ENCODE data around the gene GFRA4. TPM values are rescaled to one million over a fixed set of nuclear protein-coding genes. Genes with fewer than 3 reads are reported as not detected.

The GFRA4 gene
- total RNA-seq, 1 donor, result not detected

DNA sequence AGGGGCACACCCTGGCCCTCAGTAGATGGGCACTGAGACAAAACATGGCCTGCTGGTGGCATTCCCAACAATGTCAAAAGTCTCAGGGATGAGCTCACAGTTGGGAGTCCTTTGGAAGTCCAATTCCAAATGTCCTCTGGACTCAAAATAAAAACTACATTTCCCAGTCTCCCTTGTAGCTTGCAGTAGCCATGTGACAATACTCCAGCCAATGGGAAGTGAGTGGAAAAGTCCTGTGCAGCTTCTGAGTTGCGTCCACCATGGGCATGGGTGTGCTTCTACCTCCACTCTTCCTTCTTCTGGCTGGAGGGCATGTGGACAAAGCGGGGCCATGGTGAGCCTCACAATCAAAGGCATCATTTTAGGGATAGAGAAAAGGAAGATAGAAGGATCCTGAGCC lies 24.5 kb upstream of the GFRA4 start:
- TF ChIP-seq, protein P1, sequence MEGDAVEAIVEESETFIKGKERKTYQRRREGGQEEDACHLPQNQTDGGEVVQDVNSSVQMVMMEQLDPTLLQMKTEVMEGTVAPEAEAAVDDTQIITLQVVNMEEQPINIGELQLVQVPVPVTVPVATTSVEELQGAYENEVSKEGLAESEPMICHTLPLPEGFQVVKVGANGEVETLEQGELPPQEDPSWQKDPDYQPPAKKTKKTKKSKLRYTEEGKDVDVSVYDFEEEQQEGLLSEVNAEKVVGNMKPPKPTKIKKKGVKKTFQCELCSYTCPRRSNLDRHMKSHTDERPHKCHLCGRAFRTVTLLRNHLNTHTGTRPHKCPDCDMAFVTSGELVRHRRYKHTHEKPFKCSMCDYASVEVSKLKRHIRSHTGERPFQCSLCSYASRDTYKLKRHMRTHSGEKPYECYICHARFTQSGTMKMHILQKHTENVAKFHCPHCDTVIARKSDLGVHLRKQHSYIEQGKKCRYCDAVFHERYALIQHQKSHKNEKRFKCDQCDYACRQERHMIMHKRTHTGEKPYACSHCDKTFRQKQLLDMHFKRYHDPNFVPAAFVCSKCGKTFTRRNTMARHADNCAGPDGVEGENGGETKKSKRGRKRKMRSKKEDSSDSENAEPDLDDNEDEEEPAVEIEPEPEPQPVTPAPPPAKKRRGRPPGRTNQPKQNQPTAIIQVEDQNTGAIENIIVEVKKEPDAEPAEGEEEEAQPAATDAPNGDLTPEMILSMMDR (IDR thresholded peaks at IDR 0.05; ENCODE audit: insufficient read depth, low read length), result no peak
- peak; percentile 80 for DNase-seq (ENCODE audit: low read depth)
- no peak overlapping the region for H3K4me3 ChIP-seq (ENCODE audit: low read depth, low read length)

DNA sequence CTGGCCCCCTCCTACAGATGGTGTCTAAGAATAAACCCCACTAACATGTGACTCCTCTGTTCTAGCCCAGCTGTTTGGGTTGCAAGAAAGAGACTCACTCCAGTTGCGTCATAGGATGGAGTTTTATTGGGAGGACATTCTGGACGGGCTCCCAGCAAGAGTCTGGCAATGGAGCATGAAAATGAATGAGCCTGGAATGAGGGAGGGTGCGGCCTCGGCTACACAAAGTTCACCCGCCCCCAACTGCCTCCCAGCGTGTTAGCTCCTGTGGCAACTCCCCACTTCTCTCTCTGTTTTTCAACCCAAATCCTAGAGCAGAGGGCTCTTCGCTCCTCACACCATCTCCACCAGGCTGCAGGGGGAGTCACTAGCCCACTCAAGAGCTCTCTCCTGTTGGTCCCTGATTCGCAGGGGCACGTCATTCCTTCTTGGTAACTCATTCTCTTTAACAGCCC lies 23.7 kb upstream of the GFRA4 start:
- no peak overlapping the region for H3K4me3 ChIP-seq (ENCODE audit: low read depth, low read length)

DNA sequence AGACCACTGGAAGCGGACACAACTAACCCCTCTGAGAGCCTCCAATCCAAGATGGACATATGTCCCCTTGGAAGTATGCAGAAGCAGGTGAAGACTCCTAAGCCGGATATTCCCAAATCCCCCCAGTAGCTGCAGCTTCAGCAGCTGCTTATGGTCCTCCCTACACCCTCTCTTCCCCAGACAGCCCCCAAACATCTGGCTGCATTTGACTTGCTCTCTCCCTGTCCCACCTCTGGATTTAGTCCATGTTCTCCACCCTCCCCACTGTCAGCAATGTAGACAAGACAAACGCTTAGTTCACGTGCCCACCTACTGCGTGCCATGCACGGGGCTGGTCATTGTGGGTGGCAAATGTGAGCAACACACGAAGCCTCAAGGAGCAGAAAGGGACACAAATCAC lies 23.2 kb upstream of the GFRA4 start:
- TF ChIP-seq, protein P1 (IDR thresholded peaks at IDR 0.05; ENCODE audit: insufficient read depth, low read length), result no peak
- DNase-seq (ENCODE audit: low read depth), result no peak
- H3K4me3 ChIP-seq (ENCODE audit: low read depth, low read length), result no peak overlapping the region

More for the DNA sequence above, 23.7 kb upstream of the GFRA4 start:
- TF ChIP-seq, protein P1 (IDR thresholded peaks at IDR 0.05; ENCODE audit: insufficient read depth, low read length), result no peak
- DNase-seq (ENCODE audit: low read depth), result peak; percentile 97

DNA sequence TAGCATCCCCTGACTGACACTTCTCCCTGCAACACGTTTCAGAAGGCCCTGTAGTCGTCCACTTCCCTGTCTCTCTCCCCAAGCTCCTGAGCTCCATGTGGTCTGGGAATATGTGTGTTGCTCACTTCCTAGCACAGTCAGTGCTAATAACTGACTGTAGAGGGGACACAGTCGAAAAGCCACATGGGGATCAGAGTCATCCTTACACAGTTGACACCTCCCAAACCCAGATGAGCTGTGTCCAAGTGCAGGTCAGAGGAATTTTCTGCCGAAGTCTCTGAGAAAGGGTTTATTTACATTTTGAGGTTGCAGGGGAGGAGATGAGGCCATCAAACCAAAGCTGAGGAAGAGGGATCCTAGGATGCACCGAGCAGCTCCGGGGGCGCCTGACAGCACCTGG lies 22.1 kb upstream of the GFRA4 start:
- no peak for DNase-seq (ENCODE audit: low read depth)
- no peak overlapping the region for H3K4me3 ChIP-seq (ENCODE audit: low read depth, low read length)
- TF ChIP-seq, protein P1 (IDR thresholded peaks at IDR 0.05; ENCODE audit: insufficient read depth, low read length), result no peak

DNA sequence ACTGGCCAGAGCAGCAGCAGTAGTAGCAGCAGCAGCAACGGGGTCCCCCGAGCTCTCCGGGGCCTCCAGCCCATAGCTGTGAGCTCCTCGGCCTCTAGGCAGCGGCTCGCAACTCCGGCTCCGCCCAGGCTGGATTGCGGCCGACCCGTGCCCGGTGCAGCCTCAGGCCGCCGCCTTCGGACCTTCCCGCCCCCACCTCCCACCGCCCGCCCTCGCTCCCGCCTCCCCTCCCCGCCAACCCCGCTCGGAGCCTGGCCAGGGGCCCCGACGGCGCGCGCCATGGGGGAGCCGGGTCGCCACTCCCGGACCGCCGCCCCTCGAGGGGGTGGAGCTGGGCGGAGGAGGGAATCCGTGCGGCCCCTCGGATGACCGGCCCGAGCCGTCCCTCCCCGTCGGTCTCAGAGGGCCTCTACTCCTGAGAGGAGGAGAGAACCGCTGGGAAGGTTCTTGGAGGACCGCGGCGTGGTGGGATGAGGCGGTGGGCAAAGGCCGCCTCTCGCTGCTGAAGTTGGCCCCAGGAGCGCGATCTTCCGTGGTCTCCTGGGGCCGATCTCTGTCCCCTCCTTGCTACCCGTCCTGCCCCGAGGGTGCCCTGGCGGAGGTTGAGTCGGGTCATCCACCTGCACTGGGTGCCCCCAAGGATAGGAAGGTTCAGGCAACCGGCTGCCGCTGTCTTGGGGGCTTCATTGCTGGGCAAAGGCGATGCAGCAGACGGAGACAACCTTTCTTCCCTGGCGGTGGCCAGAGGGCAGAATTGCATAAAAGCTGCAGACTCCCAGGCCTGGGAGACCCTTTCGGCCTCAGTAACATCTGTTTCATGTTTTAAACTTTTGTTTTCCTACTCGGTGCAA lies 19.0 kb upstream of the GFRA4 start, which contains the start of gene ADAM33:
TSS of gene ADAM33 (minus strand) at position 80 of the 851 bp plus-strand sequence. CDS start at position 74, 6 bp downstream.
- TF ChIP-seq, protein P1 (IDR thresholded peaks at IDR 0.05; ENCODE audit: insufficient read depth, low read length), result no peak
- peak; percentile 45 for DNase-seq (ENCODE audit: low read depth)
- H3K4me3 ChIP-seq (ENCODE audit: low read depth, low read length), result peak within 1 kb of the TSS; percentile 79

DNA sequence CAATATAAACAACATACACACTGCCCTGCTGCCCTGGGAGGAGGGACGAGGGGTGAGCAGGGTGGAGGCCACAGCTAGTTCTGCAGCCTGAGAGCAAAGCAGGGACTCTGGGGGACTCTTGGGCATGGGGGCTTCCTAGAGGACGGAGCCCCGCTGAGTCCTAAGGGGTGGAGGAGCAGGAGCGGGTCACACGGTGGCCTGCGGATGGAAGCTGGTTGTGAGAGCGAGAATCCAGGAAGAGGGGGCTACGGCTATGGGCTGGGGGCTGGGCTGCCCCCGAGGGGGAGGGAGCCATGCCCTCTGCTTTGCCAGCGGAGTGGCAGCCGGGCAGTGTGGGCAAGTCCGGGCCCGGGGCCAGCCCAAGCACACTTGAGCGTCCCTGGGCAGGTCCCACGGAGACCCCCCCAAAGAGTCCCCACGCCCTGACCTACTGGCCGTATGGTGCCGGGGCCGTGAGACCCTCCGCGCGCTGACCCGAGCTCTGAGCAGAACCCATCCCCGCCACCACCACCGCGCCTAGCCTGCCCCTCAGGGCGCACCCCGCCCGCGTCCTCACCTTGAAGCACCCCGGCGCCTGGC lies 18.2 kb upstream of the GFRA4 start:
- H3K4me3 ChIP-seq (ENCODE audit: low read depth, low read length), result peak overlapping the region; percentile 79
- TF ChIP-seq, protein P1 (IDR thresholded peaks at IDR 0.05; ENCODE audit: insufficient read depth, low read length), result no peak
- no peak for DNase-seq (ENCODE audit: low read depth)
